ENCODE results near the gene CRISP1.
"Not testable (repeated sequence)": the region's sequence is repeated elsewhere in the genome, so short reads cannot be mapped to it uniquely, and the experiment has no call there.

The CRISP1 gene

GRCh38 chr6:49866485-49866943, at the start of gene CRISP1:
Gene CRISP1, minus strand, starts transcription at chr6:49866535. Its CDS starts 9,135 bp downstream, at chr6:49857400.
- DNase-seq (ENCODE audit: low spot score): no peak

- peak; percentile 34 for DNase-seq (ENCODE audit: low spot score)
Observed at GRCh38 chr6:49915035-49915434, 48.7 kb upstream of the CRISP1 start.

GRCh38 chr6:49913636-49914375, 47.5 kb upstream of the CRISP1 start:
- no peak for DNase-seq (ENCODE audit: low spot score)

GRCh38 chr6:49912196-49912595, 45.9 kb upstream of the CRISP1 start:
- DNase-seq (ENCODE audit: low spot score): no peak

GRCh38 chr6:49911252-49911651, 44.9 kb upstream of the CRISP1 start:
- no peak for DNase-seq (ENCODE audit: low spot score)

GRCh38 chr6:49909563-49909962, 43.2 kb upstream of the CRISP1 start:
- no peak for DNase-seq (ENCODE audit: low spot score)

- DNase-seq (ENCODE audit: low spot score): peak; percentile 57
Observed at GRCh38 chr6:49906526-49906925, 40.2 kb upstream of the CRISP1 start.

GRCh38 chr6:49905296-49905695, 39.0 kb upstream of the CRISP1 start:
- no peak for DNase-seq (ENCODE audit: low spot score)

- DNase-seq (ENCODE audit: low spot score): no peak
Observed at GRCh38 chr6:49902856-49903255, 36.5 kb upstream of the CRISP1 start.

- DNase-seq (ENCODE audit: low spot score): no peak
Observed at GRCh38 chr6:49898904-49899566, 32.7 kb upstream of the CRISP1 start.

GRCh38 chr6:49895553-49895952, 29.2 kb upstream of the CRISP1 start:
- DNase-seq (ENCODE audit: low spot score): not testable (repeated sequence)

- no peak for DNase-seq (ENCODE audit: low spot score)
Observed at GRCh38 chr6:49892280-49892679, 25.9 kb upstream of the CRISP1 start.

GRCh38 chr6:49890988-49891387, 24.7 kb upstream of the CRISP1 start:
- DNase-seq (ENCODE audit: low spot score): no peak

GRCh38 chr6:49888742-49889431, 22.6 kb upstream of the CRISP1 start:
- no peak for DNase-seq (ENCODE audit: low spot score)

GRCh38 chr6:49868951-49869529, 2.7 kb upstream of the CRISP1 start:
- no peak for DNase-seq (ENCODE audit: low spot score)

- peak; percentile 52 for DNase-seq (ENCODE audit: low spot score)
Observed at GRCh38 chr6:49856282-49856681, 10.1 kb downstream of the CRISP1 start.

- no peak for DNase-seq (ENCODE audit: low spot score)
Observed at GRCh38 chr6:49855221-49855620, 11.1 kb downstream of the CRISP1 start.

- no peak for DNase-seq (ENCODE audit: low spot score)
Observed at GRCh38 chr6:49852975-49853374, 13.4 kb downstream of the CRISP1 start.

GRCh38 chr6:49849213-49849907, 17.0 kb downstream of the CRISP1 start:
- peak; percentile 50 for DNase-seq (ENCODE audit: low spot score)

- no peak for DNase-seq (ENCODE audit: low spot score)
Observed at GRCh38 chr6:49847673-49848072, 18.7 kb downstream of the CRISP1 start.

- no peak for DNase-seq (ENCODE audit: low spot score)
Observed at GRCh38 chr6:49847014-49847413, 19.3 kb downstream of the CRISP1 start.

GRCh38 chr6:49841424-49841823, 24.9 kb downstream of the CRISP1 start:
- no peak for DNase-seq (ENCODE audit: low spot score)

Data from D341Med (cell line).